Activated CD4-positive, alpha-beta T cell treated with anti-CD3 and anti-CD28 coated beads for 48 hours (primary cell): ENCODE measurements around the gene SPATA9.

Experiments used
- DNase-seq: peaks from one replicate; pipeline ENCODE4 v3.0.0-alpha.2; 2020

Gene SPATA9, protein sequence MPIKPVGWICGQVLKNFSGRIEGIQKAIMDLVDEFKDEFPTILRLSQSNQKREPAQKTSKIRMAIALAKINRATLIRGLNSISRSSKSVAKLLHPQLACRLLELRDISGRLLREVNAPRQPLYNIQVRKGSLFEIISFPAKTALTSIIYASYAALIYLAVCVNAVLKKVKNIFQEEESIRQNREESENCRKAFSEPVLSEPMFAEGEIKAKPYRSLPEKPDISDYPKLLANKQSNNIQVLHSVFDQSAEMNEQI

DNA sequence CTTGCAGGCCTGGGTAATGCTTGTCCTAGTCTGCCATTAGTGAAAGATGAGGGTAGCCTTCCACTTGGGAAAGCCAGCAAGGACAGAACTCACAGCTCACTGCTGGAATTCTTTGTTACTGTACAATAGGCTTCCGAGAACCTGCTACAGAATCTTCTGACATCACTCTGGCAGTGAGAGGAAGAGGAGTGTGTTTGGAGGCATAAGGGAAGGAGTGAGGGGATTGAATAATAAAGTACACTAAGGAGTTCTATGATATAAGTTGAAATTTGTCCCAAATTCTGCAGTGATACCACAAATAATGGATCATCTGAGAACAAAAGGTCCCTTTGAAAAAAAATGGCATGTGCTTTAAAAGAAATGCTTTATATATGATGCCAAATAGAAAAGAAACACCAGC lies at the start of gene SPATA9:
SPATA9 (minus strand) TSS at position 101 of the 400 bp plus-strand sequence. CDS start 137 bp downstream, outside the sequence.
- DNase-seq = no peak

DNA sequence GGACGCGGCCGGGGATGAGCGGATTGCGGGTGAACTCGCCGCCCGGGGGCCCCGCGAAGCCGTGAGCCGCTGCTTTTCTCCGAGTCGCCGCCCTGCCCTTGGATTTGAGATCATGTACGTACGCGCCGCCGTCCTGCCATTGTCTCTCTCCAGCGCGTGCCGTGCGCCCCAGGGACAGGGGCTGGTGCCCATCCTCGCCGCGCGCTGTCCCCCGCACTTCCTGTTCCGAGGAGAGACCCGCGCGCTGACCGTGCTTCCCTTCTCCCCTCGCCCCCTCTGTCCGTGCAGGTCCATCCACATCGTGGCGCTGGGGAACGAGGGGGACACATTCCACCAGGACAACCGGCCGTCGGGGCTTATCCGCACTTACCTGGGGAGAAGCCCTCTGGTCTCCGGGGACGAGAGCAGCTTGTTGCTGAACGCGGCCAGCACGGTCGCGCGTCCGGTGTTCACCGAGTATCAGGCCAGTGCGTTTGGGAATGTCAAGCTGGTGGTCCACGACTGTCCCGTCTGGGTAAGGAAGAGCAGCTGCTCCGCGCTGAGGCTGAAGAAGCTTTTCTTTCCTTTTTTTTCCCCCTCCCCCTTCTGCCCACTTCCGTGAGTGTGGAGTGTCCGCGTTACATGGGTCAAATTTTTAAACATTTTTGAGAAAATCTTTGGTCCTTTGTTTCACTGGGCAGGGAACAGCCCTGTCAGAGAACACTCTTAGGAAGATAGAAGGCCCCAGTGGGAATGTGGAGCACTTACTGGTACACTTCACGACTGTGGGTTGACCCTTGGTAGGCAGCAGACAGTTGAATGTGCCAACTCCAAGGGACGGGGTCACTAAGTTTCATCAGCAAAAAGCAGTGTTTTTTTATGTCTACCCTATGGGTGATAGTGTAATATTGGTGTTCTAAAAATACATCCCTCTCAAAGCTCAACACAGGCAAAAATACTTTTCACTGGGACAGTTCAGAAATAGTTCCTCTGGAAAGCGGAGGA lies 49.1 kb upstream of the SPATA9 start:
- peak; percentile 56 for DNase-seq

DNA sequence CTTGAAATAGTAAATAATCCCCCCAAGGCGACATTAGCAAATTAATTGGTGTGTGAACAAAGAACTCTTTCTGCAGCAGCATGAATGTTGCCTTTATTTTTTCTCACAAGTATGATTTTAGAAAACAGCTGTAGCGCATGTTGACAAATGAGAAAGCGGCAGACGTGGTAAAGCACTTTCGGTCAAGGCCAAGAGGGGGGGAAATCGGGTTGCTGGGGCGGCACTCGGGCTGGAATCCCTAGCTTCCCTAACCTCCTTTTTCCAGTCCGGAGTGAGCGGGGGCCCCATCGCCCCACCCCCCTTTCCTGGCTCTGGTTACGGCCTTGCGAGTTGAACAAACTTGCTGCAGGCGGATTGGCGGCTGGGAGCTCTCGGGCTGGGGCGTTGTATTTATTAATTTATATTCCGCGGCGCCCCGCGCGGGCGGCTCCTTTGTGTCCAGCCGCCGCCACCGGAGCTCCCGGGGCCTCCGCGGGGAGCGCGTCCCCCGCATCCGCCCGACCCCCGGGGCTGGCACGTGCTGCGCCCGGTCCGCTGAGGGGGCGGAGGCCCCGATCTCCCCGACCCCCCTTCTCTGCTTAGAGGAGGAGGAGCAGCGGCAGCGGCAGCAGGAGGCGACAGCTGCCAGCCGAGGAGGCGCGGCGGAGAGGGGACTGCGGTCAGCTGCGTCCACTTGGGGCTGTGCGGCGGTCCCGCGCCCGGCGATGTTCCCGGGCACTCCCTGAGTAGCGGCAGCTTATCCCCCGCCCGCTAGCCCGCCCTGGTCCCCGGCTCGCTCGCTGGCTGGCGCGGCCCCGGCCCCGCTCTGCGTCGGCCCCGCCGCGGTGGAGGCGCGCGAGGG lies 48.2 kb upstream of the SPATA9 start, which contains the start of gene RHOBTB3:
RHOBTB3 (plus strand) TSS at position 607 of the 841 bp plus-strand sequence. CDS start 347 bp downstream, outside the sequence.
- peak; percentile 41 for DNase-seq

GRCh38 chr5:95730011-95730700 lies 47.4 kb upstream of the SPATA9 start:
- no peak for DNase-seq

GRCh38 chr5:95729115-95730010 lies 46.6 kb upstream of the SPATA9 start:
- DNase-seq = no peak

- DNase-seq = no peak
Measured at GRCh38 chr5:95728494-95729114, 45.8 kb upstream of the SPATA9 start.

DNA sequence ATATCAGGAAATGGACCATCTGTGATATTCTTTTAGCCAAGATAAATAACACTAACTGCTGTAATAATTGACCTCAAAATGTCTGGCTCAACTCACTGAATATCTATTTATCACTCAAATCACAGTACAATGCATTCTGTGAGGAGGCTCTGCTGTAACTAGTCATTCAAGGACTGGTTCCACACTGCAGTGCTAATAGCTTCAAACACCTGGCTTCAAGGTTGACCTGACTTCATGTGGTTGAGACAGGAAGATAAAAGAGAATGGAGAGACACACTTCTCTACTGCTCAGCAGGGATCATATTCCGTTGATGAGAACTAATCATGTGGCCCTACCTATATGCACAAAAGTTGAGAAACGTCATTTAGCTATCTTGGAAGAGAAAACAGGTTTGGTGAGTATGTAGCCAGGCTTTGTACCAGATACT lies 45.0 kb upstream of the SPATA9 start:
- no peak for DNase-seq

- DNase-seq = no peak
Measured at GRCh38 chr5:95726811-95727763, 44.3 kb upstream of the SPATA9 start.

DNA sequence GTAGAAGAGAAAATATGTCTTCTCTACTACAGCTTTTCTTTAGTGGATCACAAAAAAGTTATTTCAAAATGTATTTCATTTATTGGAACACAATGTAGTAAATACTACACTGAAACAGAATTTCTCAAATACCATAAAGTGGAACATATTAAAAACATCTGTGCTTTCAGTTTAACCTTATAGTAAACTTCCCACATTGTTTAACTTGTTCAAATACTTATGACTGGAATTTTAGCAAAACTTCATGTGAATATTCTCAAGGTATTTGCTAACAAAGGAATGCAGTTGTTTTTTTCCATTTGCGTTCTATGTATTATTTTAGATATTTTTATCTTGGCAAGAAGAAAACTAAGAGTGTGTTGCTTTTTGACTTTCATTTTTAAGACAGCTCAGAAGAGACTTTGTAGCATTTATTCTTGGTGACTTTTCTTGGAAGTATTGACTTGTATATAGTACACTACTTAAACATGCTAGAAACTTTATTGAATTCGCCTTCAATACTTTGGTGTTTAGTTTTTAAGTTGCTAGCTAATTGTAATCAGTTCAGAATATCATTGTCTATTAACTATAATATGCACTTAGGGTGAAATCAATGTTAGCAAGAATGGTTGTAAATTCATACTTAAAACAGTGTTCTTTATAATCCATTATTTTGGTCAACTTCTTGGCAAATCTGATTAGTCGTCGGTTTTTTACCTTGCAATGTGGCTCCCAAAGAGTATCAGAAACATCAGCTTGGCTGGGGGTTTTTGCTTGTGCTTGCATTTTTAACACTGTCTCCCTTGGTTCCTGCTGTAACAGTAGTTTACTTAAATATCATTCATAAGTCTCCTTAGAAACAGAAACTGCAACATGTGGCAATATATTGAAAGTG lies 43.4 kb upstream of the SPATA9 start:
- no peak for DNase-seq

DNA sequence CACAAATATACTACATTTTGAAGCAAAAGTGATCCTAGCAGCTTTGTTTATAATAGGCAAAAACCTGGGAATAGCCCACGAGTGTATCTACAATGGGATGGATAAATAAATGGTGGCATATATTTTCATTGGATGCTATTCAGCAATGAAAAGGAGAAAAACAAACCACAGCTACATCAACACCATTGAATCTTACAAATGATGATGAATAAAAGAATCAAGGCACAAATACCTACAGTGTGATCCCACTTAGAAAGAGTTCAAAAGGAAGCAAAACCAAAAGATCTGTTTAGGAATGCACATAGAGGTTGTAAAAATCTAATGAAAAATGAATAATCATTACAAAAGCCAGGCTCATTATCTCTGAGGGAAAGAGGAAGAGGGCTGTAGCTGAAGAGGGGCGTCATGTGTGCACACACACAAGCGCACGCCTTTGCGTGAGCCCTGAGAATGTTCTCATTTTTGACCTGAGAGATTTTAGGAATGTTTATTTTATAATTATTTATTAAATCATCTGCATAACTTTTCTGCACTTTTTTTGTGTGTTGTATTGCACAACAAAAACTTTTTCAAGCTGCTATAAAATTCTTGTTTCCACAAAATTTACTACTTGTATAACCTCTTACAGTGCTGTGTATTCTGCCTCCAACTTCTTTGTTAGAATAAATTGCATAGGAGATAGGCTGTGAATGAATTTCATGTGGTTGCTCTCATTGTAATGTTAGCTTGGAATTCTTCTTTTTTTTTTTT lies 42.5 kb upstream of the SPATA9 start:
- no peak for DNase-seq

GRCh38 chr5:95723632-95724369 lies 41.0 kb upstream of the SPATA9 start:
- DNase-seq = no peak

- DNase-seq = no peak
Measured at GRCh38 chr5:95721582-95722295, 38.9 kb upstream of the SPATA9 start.

DNA sequence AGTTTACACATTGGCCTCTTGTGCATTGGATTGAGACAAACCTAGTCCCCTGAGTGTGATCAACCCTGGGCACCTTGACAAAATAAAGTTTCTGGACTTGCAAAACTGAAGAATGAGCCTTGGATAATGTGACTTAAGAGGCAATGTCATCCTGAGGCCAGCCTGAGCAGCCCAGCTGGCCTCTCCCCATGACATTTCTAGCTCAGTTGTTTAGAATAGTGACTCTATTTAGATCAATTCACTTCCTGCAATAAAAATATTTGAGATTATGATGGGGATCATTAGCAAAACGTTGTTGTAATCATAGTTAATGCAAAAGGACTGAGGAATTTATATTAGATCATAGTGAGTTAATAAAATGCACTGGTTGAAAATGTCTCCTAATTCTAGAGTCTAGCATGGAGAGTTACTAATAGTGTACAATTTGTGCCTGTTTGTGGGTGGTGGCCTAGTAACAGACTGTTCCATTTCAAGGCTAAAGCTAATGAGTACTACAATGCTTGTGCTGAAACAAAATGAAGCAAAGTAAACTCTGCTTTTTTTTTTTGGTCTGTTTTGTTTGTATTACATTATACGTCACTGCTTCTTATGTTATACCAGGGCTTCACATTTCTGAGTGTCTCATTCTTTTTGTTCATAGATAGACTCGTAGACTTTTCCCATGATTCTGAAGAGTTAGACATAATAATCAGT lies 37.4 kb upstream of the SPATA9 start:
- DNase-seq = no peak

- DNase-seq = no peak
Measured at GRCh38 chr5:95718738-95719137, 35.9 kb upstream of the SPATA9 start.

GRCh38 chr5:95718203-95718602 lies 35.4 kb upstream of the SPATA9 start:
- peak; percentile 31 for DNase-seq

- DNase-seq = no peak
Measured at GRCh38 chr5:95717439-95717838, 34.6 kb upstream of the SPATA9 start.
